GM19438 (cell line): ENCODE measurements around the gene IRF2BPL.
A peak's percentile ranks its signal among the peaks of the same experiment; 100 is the strongest.

Experiments used
- ATAC-seq: cut with Tn5 transposase; IDR thresholded peaks from one replicate; pipeline ENCODE4 v1.9.1; 2021; ENCODE audit warnings: low read depth; ENCODE audit not compliant: unreplicated experiment

The IRF2BPL gene

GRCh38 chr14:77014004-77014604, 14.4 kb downstream of the IRF2BPL start:
- no peak for ATAC-seq

- no peak for ATAC-seq
Observed at GRCh38 chr14:77012193-77012765, 16.2 kb downstream of the IRF2BPL start.

DNA sequence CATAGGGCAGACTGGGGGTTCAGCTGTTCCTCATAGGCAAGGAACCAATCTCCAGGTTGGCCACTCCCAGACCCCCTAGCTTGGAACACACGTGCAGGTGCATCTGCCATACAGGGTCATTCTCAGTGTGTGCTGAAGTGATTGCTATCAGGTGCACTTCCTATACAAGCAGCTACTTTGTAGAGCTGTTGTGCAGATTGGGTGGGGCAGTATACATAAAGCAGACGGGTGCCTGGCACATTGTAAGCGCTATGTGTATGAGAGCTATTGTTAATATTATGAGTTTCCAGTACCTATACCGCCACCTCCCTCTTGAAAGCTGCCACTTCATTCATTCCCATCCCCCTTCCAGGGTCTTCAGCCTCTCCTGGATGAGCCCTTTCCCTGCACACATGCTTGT, 17.3 kb downstream of the IRF2BPL start:
- no peak for ATAC-seq

GRCh38 chr14:77009014-77009413, 19.5 kb downstream of the IRF2BPL start:
- no peak for ATAC-seq

GRCh38 chr14:77008541-77008940, 20.0 kb downstream of the IRF2BPL start:
- no peak for ATAC-seq

DNA sequence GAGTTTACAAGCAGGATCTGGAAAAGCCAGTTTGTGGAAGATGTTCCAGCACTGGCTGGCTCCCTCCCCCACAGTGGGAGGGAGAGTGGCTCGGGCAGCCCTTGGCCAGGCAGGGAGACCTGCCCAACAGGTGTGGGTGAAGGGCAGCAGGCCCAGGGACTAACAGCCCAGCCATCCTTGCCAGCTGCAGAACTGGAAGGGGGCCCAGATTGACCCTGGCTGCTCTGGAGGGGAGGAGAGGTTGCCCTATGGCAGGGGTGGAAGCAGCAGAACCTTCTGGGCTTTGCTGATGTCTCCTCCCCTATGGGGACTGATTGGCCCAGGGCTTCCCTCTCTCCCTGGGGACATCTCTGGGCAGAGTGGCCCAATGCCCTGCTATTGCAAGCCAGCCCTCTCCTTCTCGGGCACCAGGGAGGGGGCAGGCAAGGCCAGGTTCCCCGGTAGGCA, 20.5 kb downstream of the IRF2BPL start:
- ATAC-seq: no peak

DNA sequence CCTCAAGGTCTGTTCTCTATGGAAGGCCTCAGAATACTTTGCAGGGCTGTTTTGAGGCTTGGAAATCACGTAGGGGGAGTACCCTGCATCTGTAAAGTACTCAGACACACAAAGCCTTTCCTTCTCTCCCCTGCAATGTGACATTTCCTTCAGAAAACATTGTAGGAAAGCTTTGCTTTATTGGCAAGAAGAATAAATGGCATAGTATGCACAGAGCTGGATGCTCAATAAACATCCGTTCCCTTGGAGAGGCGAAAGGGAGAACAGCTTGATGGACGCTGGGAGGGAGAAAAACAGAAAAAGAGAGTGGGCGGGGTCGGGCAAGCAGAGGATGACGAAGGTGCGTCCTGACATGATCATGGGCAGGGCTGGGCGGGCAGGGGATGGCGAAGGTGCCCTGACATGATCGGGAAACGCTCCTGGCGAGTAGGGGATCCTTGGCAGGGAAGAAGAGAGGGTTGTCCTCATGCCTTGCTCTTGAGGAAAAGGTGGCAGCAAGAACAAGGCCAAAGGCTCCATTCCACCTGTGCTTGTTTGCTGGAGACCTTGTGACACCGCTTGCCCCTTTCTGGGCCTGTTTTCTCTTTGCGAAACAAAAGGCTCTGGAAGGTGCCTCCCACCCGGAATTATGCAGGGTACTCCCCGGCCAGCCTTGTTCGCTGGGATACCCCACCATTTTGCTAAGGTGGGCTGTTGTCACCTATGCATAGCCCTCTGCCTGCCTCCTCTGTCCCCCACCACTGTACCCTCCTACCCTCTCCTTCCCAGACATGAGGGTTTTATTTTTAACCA, 21.1 kb downstream of the IRF2BPL start:
- ATAC-seq: no peak

DNA sequence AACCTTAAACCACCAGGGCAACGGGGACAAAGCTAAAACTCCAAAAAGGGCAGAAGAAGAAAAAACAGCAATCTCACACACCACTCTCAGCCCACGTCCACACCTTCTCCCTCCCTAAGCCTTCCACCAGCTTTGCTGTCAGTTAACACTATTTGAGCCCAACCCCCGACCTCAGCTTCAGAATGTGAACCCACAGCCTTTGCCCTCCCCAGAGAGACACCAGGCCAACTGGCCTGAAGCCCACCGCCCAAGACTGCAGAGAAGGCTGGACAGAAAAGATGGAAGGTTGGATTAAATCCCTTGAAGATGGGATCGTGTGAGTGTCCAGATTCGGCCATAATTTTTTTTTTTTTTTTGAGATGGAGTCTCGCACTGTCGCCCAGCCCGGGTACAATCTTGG, 22.4 kb downstream of the IRF2BPL start:
- no peak for ATAC-seq

DNA sequence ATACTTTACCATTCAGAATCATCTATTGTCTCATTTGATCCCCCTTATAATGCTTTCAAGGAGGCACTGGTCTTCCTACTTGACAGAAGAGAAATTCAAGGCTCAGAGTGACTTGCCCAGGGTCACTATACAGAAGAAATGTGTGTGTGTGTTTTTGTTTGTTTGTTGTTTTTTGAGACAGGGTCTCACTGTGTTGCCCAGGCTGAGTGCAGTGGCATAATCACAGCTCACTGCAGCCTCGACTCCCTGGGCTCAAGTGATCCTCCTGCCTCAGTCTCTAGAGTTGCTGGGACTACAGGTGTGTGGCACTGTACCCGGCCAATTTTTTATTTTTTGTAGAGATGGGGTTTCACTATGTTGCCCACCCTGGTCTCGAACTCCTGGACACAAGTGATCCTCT, 22.9 kb downstream of the IRF2BPL start:
- ATAC-seq: no peak

DNA sequence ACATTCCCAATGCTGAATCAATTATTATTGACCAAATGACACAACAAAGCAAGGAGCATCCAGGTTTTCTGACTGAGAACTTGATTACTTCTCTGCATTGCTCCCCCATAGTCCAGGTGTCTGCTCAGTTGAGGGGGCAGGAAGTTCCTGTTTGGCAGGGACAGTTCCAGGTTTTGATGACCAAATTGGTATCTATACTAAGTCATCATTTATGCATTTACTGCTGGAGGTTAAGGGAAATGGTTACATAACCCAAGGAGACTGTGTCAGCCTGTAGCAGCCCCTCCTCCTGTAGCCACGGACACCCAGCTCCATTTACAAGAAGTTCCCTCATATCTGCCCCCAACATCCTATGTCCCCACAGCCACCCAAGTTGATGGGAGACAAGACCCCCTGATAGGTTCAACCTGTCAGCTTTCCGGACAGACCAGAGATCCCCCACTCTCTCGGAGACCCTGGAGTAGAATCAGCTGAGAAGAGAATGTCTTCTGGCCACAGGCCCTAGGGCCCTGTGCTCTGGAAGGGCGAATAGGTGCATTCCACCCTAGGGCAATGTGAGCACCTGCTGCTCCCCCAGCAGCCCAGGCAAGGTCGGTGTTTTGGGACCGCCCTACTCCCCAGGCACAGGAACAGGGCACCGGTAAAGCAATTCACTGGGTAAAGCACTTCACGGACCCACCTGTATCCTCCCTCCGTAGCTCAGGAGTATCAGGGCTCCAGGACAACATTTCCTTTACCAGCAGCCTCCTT, 23.6 kb downstream of the IRF2BPL start:
- no peak for ATAC-seq

- ATAC-seq: no peak
Observed at GRCh38 chr14:77003960-77004710, 24.4 kb downstream of the IRF2BPL start.

DNA sequence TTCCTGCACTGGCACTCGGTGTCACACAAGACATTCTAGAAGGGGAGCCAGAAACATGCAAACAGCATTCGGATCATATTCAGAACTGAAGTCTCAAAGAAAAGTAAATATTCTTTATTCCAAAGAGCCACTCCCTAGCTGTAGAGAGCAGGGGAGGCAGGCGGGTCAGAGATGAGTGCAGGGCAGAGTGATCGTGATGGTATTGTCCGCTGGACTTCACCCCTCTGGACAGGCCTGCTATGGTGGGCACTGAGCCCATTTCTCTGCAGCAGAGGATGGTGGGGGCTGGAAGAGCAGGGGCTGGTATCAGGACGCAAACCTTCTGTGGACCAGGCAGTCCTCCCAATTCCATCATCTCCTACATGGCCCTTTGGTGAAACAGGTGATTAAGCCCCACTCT, 25.6 kb downstream of the IRF2BPL start:
- ATAC-seq: no peak

DNA sequence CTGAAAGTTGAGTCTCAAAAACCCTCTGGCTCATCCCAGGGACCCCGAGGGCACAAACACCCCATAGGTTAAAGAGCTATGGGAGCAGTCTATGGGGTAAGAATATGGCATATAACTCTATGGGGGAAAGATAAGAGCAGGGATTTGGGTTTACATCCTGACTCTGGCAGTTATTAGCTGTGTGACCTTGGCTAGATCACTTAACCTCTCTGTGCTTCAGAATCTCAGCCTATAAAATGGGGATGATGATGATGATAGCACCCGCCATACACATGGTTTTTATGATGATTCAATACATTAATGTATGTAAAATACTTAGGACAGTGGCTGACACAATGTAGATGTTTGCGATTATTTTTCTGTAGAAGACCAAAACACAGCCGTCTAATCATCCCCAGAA, 26.2 kb downstream of the IRF2BPL start:
- ATAC-seq: no peak

- peak; percentile 61 for ATAC-seq
Observed at GRCh38 chr14:77000340-77001270, 27.9 kb downstream of the IRF2BPL start.

- no peak for ATAC-seq
Observed at GRCh38 chr14:76998910-76999309, 29.6 kb downstream of the IRF2BPL start.

DNA sequence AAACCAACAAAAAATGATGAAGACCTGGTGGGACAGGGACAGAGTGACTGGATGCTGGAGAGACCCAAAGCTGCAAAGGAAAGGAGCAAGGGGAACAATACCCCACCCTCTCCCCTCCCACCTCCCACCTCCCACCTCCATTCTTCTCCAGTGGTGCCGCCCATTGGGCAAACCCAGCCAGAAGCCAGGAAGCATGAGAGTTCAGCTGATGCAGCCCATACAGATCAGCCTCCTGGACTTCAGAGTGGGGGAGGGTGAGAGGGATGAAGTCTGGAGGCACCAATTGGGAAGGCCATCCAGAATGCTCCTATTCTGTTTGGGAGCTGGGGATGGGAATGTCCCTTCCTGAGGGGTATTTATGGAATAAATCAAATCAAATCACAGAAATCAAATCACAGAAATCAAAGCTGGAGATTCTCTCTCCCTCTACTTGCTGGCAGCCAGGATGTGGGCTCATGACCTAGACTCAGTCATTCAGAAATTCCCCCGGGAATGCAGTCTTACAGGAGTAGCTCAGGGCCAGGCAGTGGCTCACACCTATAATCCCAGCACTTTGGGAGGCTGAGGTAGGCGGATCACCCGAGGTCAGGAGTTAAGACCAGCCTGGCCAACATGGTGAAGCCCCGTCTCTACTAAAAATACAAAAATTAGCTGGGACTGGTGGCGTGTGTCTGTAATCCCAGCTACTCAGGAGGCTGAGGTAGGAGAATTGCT, 31.1 kb downstream of the IRF2BPL start:
- ATAC-seq: no peak

GRCh38 chr14:76996563-76997146, 31.9 kb downstream of the IRF2BPL start:
- no peak for ATAC-seq

- ATAC-seq: no peak
Observed at GRCh38 chr14:76995279-76996035, 33.1 kb downstream of the IRF2BPL start.
